Neutrophil (primary cell): ENCODE measurements around the gene REV1.
"Not testable (repeated sequence)": the region's sequence is repeated elsewhere in the genome, so short reads cannot be mapped to it uniquely, and the experiment has no call there.

ENCODE experiments used
- H3K27ac ChIP-seq: fragments of 200-600 bp; sonication (generic); 2 replicates; pipeline ENCODE4 v1.5.1; 2016; ENCODE audit warnings: mild to moderate bottlenecking, moderate library complexity
- H3K27me3 ChIP-seq: fragments of 200-600 bp; sonication (generic); 2 replicates; pipeline ENCODE4 v1.6.0; 2016; ENCODE audit warnings: mild to moderate bottlenecking
- H3K36me3 ChIP-seq: fragments of 200-600 bp; sonication (generic); 2 replicates; pipeline ENCODE4 v1.5.1; 2017
- H3K4me1 ChIP-seq, 2 experiments: fragments of 200-600 bp in 1 of 2; sonication (generic) in 1 of 2; 1 replicate in 1 of 2; 2 replicates in 1 of 2; pipeline versions ENCODE4 v1.5.1 to v1.6.1; 2013 to 2016; ENCODE audit warnings: low read depth in 1 of 2, low read length in 1 of 2, mild to moderate bottlenecking in 1 of 2, moderate library complexity in 1 of 2; ENCODE audit not compliant: control insufficient read depth in 1 of 2, insufficient read depth in 1 of 2
- H3K4me3 ChIP-seq, 2 experiments: fragments of 200-600 bp in 1 of 2; sonication (generic) in 1 of 2; 1 replicate in 1 of 2; 2 replicates in 1 of 2; pipeline ENCODE4 v1.5.1; 2013 to 2016; ENCODE audit warnings: low read depth in 1 of 2, low read length in 1 of 2, mild to moderate bottlenecking in 1 of 2, moderate library complexity in 1 of 2
- H3K9me3 ChIP-seq: fragments of 200-600 bp; sonication (generic); 2 replicates; pipeline ENCODE4 v1.5.1; 2016
- TF ChIP-seq, protein P1 (sequence below): fragments of 200-600 bp; sonication (generic); IDR thresholded peaks from 2 replicates; pipeline ENCODE4 v1.5.1; 2016; ENCODE audit warnings: antibody characterized with exemption

Gene REV1

DNA sequence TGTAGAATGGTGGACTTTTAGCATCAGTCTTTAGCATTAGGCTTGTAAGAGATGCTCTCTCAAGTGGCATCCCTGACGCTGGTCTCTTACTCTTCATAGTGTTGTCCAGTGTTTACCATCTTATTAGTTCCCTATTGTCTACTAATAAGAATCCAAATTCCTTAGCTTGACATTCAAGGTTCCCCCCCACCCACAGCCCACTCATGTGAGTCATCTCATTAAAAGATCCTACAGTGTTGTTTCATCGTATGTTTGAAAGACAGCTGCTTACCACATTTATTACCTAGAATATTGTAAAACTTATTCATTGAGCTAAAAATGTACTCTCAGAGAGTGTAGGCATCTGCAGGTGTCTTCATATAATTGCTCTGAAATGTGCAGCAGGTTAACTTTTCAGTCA, 124.2 kb downstream of the REV1 start:
- H3K36me3 ChIP-seq: peaks cover 59% of the 10 kb centered on the region
- H3K27me3 ChIP-seq: no peaks in the 10 kb centered on the region
- TF ChIP-seq, protein P1, sequence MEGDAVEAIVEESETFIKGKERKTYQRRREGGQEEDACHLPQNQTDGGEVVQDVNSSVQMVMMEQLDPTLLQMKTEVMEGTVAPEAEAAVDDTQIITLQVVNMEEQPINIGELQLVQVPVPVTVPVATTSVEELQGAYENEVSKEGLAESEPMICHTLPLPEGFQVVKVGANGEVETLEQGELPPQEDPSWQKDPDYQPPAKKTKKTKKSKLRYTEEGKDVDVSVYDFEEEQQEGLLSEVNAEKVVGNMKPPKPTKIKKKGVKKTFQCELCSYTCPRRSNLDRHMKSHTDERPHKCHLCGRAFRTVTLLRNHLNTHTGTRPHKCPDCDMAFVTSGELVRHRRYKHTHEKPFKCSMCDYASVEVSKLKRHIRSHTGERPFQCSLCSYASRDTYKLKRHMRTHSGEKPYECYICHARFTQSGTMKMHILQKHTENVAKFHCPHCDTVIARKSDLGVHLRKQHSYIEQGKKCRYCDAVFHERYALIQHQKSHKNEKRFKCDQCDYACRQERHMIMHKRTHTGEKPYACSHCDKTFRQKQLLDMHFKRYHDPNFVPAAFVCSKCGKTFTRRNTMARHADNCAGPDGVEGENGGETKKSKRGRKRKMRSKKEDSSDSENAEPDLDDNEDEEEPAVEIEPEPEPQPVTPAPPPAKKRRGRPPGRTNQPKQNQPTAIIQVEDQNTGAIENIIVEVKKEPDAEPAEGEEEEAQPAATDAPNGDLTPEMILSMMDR: no peak
- H3K9me3 ChIP-seq: no peaks in the 10 kb centered on the region
- no peak overlapping the region for H3K27ac ChIP-seq
- H3K4me3 ChIP-seq: no peak overlapping the region
- H3K4me1 ChIP-seq: no peaks in the 10 kb centered on the region

DNA sequence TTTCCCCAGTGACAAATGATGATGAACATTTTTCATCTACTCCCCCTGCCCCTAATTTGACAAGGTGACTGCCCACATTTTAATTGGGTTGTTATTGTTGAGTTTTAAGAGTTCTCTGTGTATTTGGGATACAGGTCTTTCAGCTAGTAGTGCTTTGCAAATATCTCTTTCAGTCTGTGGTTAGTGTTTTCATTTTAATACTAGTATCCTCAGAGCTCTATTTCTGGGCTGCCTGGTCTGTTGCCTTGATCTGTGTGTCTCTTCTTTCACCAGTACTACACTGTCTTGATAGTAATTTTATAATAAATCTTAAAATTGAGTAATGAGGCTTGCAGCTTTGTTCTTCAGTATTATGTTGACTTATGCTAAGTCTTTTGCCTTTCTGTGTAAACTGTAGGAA, 133.0 kb downstream of the REV1 start:
- Histone ChIP-seq H3K4me1 (no peaks in the 10 kb centered on the region), H3K27ac (no peak overlapping the region), H3K9me3 (no peaks in the 10 kb centered on the region), H3K4me3 (no peak overlapping the region), H3K27me3 (no peaks in the 10 kb centered on the region), H3K36me3 (no peaks in the 10 kb centered on the region)
- TF ChIP-seq, protein P1: no peak

DNA sequence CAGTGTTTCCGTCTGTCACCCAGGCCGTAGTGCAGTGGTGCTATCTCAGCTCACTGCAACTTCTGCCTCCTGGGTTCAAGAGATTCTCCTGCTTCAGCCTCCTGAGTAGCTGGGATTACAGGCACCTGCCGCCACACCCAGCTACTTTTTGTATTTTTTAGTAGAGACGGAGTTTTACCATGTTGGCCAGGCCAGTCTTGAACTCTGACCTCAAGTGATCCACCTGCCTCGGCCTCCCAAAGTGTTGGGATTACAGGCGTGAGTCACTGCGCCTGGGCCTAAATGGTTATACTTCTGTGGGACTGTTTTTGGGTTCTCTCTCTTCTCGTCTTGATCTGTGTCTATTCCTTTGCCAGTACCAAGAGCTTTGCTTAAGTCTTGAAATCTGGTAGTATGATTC, 135.0 kb downstream of the REV1 start:
- H3K4me3 ChIP-seq, H3K36me3 ChIP-seq, H3K9me3 ChIP-seq, H3K27ac ChIP-seq, H3K4me1 ChIP-seq, H3K27me3 ChIP-seq: not testable (repeated sequence)

GRCh38 chr2:99354070-99354469, 135.7 kb downstream of the REV1 start:
- no peak overlapping the region for H3K4me3 ChIP-seq

More at GRCh38 chr2:99354070-99354469, 135.7 kb downstream of the REV1 start:
- Histone ChIP-seq H3K4me1 (no peaks in the 10 kb centered on the region), H3K27me3 (no peaks in the 10 kb centered on the region), H3K27ac (no peak overlapping the region), H3K36me3 (no peaks in the 10 kb centered on the region), H3K9me3 (no peaks in the 10 kb centered on the region)
- TF ChIP-seq, protein P1: no peak
